SK-N-MC (cell line): ENCODE measurements around the gene SDK1.

Experiments used
- EZH2 ChIP-seq: fragments of 200-600 bp; sonication (generic); IDR thresholded peaks from one replicate; pipeline ENCODE4 v1.6.1; 2017; ENCODE audit warnings: antibody characterized with exemption
- FOXP2 ChIP-seq: optimal IDR thresholded peaks from 2 replicates; pipeline ENCODE3; 2011; ENCODE audit warnings: mild to moderate bottlenecking, moderate library complexity; ENCODE audit not compliant: insufficient read depth; ENCODE audit errors: extremely low read length, control extremely low read depth
- POLR2AphosphoS5 ChIP-seq: IDR thresholded peaks from 2 replicates; pipeline ENCODE4 v1.6.1; 2012; ENCODE audit warnings: mild to moderate bottlenecking, low read depth, low read length, borderline replicate concordance

DNA sequence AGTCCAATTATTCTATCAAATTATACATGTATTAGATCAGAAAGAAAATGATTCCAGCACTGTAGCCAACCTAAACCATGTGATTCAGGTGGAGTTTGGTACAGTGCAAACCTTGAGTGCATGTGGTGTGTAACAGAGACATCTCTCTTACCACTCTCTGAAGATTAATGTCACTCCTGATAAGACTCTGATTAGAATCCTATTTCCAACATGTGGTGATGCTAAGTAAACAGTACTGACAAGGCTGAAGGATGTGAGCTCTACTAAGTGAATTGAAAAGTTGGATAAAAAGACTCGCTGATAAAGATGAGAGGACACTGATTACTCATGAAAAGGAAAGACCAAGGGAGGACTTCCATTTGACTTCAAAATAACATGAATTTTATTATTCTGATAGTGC lies 232.0 kb downstream of the SDK1 start:
- TF ChIP-seq POLR2AphosphoS5 (no peak), EZH2 (no peak), FOXP2 (no peak)
